KOPT-K1 (cell line): Measurements from ENCODE around the gene MTOR.
"Not testable (repeated sequence)": the region's sequence is repeated elsewhere in the genome, so short reads cannot be mapped to it uniquely, and the experiment has no call there.

Source experiments
- H3K27ac ChIP-seq: fragments of 200-600 bp; sonication (generic); 2 replicates; pipeline ENCODE4 v1.5.1; 2016; ENCODE audit warnings: antibody characterized with exemption, mild to moderate bottlenecking, low read depth, low read length; ENCODE audit not compliant: poor library complexity, severe bottlenecking
- H3K36me3 ChIP-seq: fragments of 200-600 bp; sonication (generic); 2 replicates; pipeline ENCODE4 v1.5.1; 2017; ENCODE audit warnings: antibody characterized with exemption, mild to moderate bottlenecking, low read length, moderate library complexity; ENCODE audit not compliant: insufficient read depth
- H3K9me3 ChIP-seq: fragments of 200-600 bp; sonication (generic); 2 replicates; pipeline ENCODE4 v1.5.1; 2017; ENCODE audit warnings: antibody characterized with exemption, low read length, mild to moderate bottlenecking; ENCODE audit not compliant: insufficient read depth, poor library complexity, severe bottlenecking

The MTOR gene

DNA sequence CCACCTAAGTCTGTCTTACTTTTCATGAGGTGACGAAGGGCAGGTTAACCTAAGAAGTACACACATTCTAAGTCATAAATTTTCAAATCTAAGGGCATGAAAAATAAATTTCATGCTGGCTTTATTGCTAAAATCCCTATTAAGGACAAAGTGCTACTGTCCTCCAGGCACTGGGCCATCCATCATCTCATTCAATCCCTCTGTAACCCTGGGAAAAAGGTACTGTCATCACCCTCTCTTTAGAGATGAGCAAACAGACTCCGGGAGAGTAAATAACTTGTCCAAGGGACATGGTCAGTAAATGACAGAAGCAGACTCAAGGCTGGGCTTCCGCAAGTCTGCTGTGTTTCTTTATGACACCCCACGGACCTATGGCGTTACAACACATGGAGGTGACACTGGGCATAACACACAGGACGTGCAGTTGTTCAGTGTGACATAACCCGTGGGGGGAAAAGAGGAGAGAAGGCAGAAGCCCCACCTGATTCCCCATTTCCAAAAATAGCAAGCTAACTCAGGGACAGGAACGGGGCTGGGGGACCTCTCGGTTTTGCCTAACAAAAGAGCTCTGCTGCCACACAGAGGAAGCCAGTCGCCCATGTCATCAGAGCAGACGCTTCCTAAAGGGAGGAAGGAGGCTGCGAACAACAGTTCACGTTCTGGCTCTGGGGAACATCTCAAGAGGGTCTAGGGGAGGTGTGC lies 190.0 kb downstream of the MTOR start:
- Histone ChIP-seq H3K36me3 (peaks cover 100% of the 10 kb centered on the region), H3K9me3 (no peaks in the 10 kb centered on the region), H3K27ac (no peak overlapping the region)

DNA sequence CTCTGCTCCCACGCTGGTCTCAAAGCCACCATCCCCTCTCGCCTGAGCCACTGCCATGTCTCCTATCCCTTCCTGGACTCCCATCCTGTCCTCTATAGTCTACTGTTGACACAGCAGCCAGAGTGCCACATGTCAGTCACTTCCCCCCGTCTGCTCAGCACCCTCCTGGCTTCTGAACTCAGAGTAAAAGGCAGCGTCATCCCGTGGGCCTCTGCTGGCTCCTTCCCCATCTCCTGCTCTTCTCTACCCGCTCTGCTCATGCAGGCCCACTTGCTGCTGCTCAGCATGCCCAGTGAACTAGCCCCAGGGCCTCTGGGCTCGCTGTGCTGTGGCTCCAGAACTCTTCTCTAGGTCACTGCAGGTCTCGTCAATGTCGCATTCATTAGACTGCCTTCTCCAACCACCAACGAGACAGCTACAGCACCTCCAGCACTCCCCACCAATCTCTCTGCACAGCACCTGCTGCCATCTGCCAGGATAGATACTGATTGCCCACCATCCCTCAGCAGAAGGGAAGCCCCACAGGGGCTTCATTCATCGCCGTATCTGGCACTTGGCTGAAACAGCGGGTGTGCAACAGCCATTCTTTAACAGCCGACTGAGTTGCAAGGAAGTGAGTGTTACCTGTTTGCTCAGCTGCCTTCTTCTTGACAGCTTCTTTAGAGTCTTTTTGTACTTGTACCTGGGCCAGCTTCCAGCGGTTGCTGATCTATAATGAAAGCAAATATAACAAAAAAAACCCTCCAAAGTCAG lies 190.7 kb downstream of the MTOR start:
- Histone ChIP-seq H3K9me3 (no peaks in the 10 kb centered on the region), H3K27ac (no peak overlapping the region), H3K36me3 (peaks cover 98% of the 10 kb centered on the region)

DNA sequence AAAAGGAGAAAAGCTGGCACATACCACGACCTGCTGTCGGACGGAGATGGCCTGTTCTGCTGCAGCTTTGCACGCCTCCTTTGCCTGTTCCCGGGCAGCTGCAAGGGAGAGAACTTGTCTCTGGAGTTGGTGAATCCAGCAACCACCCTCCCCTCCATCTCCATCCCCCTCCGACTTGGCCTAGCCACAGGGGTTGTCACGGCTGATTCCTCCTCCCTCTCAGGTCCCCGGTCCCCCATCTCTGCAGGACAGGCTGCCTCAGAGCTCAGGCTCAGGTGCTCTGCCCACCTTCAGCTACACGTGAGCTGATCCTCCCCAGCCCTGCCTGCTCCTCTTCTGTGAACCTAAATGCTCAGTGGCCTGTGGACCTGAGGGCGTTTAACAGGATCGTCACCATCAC lies 191.5 kb downstream of the MTOR start:
- H3K9me3 ChIP-seq = no peaks in the 10 kb centered on the region
- H3K36me3 ChIP-seq = peaks cover 98% of the 10 kb centered on the region
- H3K27ac ChIP-seq = no peak overlapping the region

DNA sequence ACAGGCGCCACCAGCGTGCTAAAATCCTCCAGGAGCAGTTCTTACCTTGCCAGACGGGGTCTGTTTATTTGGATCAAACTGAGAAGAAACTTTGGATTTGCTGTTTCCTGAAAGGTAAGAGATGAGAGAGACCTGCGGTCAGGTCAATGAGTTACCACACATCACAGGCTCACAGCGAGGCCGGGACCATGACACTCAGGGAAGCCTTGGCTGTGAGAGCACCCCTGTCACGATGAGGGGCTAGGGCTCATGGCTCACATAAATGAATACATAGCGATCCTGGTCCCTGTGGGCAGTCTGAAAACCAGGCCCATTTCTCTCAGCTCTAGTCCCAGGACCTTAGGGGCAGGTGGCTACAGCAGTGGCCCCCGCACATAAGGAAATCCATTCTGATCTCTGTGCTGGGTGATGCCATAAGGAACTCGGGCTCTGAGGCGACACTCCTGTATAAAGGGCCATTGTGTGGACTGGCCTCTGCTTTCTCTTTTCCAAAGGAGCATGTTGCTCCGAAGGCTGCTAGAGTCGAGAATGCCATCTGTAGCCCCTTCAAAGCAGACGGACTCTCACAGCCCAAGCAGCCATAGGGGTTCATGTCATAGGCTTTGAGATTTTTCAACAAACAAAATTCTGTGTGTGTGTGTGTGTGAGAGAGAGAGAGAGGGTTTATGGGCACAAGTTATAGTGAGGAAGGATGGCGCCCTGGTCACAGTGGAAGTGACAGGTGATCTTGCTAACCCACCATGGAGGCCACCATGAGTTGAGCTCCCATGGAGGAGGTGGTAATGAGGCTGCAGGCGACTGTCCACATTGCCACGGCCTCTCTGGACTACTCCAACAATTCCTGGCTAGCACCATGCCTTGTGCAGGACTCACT lies 193.5 kb downstream of the MTOR start:
- H3K27ac ChIP-seq = peak overlapping the region; percentile 68
- H3K9me3 ChIP-seq = no peaks in the 10 kb centered on the region
- peaks cover 95% of the 10 kb centered on the region for H3K36me3 ChIP-seq

DNA sequence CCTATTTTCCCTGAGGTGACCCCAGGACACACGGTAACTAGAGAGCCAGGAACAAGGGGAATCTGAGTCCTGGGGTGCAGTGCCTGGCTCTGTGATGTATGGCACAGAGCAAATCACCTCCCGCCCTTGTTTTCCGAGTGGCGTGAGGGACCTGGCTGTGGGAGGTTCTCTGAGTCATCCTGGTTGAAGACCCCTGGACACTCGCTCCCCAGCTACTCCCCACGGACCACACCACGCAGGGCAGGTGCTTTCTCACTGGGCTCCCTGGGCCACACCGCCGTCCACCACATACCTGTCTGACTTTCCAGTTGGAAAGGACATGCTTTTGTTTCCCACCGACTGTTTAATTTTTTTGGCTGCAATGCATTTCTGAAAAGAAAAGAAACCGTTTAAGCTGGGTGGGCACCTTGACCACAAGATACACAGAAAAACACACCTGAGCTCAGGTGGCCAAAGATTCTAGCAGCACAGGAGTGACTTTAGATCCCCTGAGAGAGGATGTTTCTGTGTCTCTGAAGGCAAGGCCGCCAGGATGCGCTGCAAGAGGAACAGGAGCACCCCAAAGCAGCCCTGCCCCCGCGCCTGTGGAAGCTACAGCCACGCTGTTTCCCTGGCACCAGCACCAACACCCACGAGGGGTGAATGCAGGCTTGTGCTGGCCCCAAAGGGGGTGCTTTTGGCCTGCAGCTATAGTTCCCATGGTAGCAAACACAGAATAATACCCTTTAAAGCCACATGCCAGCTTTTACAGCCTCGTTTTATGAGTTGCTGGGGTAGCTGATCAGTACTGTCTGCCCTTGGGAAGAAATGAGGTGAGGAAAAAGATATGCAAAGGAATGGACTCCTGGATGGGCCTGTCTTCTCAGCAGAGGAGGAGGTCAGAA lies 194.4 kb downstream of the MTOR start:
- Histone ChIP-seq H3K27ac (peak overlapping the region; percentile 68), H3K9me3 (no peaks in the 10 kb centered on the region), H3K36me3 (peaks cover 95% of the 10 kb centered on the region)

DNA sequence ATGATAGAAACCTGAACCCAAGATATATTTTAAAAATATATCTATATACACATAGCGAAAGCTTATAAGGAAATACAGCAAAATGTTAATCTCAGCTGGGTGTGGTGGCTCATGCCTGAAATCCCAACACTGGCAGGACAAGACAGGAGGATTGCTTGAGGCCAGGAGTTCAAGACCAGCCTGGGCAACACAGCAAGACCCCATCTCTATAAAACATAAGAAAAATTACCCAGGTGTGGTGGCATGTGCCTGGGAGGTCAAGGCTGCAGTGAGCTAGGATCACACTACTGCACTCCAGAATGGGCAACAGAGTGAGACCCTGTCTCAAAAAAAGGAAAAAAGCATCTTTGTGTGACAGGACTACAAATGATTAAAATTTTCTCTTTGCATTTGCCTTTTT lies 196.6 kb downstream of the MTOR start:
- H3K36me3 ChIP-seq = peaks cover 87% of the 10 kb centered on the region
- H3K27ac ChIP-seq = no peak overlapping the region
- H3K9me3 ChIP-seq = no peaks in the 10 kb centered on the region

DNA sequence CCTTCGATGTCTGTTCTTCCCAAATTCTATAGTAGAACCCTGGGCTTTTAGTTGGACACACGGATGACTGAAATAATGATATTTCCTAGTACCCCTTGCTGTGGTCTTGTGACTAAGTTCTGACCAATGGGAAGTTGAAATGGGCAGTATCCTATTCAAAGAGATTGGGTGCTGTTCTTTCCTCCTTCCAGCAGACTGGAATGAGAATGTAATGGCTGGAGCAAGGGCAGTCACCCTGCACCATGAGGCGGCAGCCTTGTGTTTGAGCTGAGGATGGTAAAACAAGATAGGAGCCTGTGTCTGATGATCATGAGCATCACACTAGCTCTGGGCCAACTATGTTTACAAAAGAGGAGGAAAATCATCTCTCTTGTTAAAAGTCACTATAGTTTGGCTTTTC lies 197.4 kb downstream of the MTOR start:
- Histone ChIP-seq H3K36me3 (peaks cover 79% of the 10 kb centered on the region), H3K27ac (no peak overlapping the region)

DNA sequence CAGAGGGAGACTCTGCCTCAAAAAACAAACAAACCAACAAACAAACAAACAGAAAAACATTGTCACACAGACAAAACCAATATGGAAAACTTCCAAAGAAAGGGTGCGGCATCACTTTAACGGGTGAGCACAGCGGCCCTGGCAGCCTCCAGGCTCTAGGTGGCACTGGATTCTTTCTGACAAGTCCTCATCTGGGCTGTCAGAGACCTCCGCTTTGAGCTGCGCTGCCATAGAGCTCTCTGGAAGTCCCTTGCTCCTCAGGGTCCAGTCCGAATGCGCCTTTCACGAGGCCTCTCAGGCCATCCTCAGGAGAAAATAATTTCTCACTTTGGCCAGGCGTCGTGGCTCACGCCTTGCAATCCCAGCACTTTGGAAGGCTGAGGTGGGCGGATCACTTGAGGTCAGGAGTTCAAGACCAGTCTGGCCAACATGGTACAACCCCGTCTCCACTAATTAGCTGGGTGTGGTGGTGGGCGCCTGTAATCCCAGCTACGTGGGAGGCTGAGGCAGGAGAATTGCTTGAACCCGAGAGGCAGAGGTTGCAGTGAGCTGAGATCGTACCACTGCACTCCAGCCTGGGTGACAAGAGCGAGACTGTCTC lies 198.3 kb downstream of the MTOR start:
- not testable (repeated sequence) for H3K27ac ChIP-seq, H3K9me3 ChIP-seq
- peaks cover 69% of the 10 kb centered on the region for H3K36me3 ChIP-seq

More for the DNA sequence above, 197.4 kb downstream of the MTOR start:
- no peaks in the 10 kb centered on the region for H3K9me3 ChIP-seq

DNA sequence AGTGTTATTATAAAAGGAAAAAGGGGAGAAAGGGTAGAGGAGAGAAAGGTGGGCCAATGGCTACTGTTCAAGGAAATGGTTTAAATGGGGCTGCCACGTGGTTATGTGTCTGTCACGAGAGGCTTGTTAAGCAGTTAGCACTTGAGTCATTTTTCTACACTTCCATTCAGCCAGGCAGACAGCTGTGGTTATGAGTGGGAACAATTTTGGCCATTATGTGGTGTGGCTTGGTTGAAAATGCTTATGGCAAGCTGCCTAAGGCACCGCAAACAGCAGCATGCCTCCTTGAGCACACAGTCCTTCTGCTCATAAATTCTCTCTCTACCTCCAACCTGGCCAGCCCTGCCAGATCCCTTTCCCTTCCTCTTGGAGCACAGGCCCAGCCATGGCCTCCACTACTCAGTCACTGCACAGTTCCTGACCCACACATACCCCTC lies 199.4 kb downstream of the MTOR start:
- H3K27ac ChIP-seq = no peak overlapping the region
- H3K9me3 ChIP-seq = no peaks in the 10 kb centered on the region
- H3K36me3 ChIP-seq = peaks cover 67% of the 10 kb centered on the region

DNA sequence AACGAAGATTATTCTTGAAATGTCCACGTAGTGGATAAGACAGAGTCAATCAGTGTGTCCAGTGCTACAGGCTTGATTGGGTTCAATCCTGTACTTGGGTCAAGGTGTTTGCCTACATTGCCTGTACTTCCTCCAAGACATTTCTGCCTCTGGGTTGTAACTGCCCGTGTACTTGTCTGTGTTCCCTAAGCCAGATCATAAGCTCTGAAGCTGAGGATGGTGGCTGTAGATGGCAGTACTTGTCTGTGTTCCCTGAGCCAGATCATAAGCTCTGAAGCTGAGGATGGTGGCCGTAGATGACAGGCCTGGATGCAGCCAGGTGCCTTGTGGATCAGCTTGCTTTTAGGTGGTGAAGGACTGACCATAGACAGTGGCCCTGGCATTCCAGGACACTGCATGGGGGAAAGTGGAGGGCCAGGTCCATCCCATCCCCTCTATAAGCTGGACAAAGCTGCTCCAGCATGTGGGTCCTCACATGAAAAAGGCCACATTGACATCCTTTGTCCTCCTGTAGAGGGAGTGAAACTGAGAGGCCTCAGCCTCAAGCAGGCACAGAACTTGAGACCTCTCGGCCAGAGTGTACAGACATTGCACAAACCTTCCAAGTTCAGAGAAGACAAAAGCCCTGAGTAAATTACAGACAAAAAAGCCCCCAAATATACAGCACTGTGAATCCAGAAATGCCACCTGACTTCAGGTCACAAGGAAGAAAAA lies 200.5 kb downstream of the MTOR start:
- no peak overlapping the region for H3K27ac ChIP-seq
- peaks cover 68% of the 10 kb centered on the region for H3K36me3 ChIP-seq
- H3K9me3 ChIP-seq = no peaks in the 10 kb centered on the region

DNA sequence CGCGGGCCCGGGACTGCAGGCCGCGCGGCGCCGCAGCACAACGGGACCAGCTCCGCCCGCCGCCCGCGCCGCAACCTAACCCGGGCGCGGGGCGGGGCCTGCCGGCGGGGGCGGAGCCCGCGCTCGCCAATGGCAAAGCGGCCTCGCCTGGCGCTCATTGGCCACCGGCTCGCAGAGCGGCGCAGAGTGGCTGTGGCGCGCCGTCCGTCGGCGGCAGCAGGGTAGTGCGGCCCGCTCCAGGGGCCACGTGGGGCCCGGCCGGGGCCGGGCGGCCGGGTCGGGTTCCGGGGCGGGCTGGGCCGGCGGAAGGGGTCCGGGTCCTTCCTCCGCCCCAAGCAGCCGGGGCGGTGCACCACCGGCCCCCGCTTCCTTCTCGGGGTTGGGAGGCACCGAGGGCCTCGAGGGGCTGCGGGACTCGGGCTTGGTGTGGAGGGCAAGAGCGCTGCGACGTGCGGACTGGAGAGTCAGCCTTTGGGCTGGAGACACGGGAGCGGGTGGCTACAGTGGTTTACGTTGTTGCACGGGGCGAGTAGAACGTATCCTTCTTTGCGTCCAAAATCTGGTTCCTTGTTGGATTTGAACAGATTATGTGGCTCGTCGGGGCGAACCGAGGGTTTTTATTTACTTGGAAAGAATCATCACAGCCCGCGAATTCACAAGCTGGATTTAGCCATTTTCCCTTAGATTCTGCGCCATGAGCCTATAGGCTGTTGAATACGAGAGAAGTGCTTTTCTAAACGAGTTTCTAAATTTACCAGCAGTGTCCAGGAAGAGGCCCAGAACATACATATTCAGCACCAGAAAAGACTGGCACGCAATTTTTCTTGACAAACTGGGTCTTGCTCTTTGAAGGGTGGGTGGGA lies 202.2 kb downstream of the MTOR start, which contains the start of gene SRM:
SRM (minus strand) TSS at position 51 of the 863 bp plus-strand sequence. CDS start 75 bp downstream, outside the sequence.
- Histone ChIP-seq H3K36me3 (peaks cover 66% of the 10 kb centered on the region), H3K9me3 (no peaks in the 10 kb centered on the region), H3K27ac (peak within 1 kb of the TSS; percentile 81)

DNA sequence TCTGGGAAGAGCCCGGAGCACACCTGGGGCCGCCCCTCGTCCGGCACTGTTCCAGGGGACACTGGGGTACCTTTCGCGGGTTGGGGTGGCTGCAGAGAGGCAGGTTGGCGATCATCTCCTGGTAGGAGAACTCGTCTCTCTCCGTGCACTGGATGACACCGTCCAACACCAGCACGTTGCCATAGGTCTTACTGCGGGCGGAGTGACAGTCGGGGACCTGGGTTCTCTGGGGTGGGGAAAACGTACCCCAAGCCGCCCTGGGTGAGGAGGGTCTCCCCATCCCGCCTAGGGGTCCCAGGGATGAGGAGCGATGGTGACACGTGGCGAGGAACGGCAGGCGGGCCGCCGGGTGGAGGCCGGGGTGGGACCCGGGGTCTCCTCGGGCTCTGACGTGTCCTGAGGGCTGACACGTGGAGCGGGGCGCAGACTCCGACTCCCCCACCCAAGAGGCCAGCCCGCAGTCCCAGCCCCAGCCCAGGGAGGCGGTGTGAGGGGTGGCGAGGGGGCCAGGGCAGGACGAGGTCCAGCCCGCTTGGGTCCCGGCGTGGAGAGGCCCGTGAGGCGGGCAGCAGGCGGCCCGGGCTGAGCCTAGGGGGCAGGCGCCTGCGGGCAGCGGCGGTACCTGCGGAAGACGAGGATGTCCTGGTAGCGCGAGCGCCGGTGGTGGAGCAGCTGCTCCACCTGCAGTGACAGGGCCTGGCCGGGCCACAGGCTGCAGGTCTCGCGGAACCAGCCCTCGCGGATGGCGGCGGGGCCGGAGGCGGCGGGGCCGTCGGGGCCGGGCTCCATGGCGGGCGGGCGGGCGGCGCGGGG lies 203.0 kb downstream of the MTOR start:
- no peaks in the 10 kb centered on the region for H3K9me3 ChIP-seq
- H3K27ac ChIP-seq = peak overlapping the region; percentile 81
- peaks cover 68% of the 10 kb centered on the region for H3K36me3 ChIP-seq
